Right lobe of liver (tissue), 4 donors: ENCODE measurements around the gene MAG.

Source experiments
- POLR2A ChIP-seq: fragments of 450-650 bp; IDR thresholded peaks from one replicate; pipeline ENCODE4 v1.6.1; 2017; ENCODE audit warnings: antibody characterized with exemption, mild to moderate bottlenecking
- TF ChIP-seq, protein P1 (sequence below), 4 donors: fragments of 200-600 bp in 3 of 4; fragments of 450-650 bp in 1 of 4; IDR thresholded peaks; one replicate each; pipeline versions ENCODE4 v1.5.1 to v1.8.0; 2016 to 2022; ENCODE audit warnings: antibody characterized with exemption in 4 of 4, mild to moderate bottlenecking in 2 of 4
- donor health status: DM: no; HTN: no; CAD: no.
- donor health status: DM: no; HTN: no; CAD: no.
- donor health status: DM: no; HTN: yes; CAD: no.

DNA sequence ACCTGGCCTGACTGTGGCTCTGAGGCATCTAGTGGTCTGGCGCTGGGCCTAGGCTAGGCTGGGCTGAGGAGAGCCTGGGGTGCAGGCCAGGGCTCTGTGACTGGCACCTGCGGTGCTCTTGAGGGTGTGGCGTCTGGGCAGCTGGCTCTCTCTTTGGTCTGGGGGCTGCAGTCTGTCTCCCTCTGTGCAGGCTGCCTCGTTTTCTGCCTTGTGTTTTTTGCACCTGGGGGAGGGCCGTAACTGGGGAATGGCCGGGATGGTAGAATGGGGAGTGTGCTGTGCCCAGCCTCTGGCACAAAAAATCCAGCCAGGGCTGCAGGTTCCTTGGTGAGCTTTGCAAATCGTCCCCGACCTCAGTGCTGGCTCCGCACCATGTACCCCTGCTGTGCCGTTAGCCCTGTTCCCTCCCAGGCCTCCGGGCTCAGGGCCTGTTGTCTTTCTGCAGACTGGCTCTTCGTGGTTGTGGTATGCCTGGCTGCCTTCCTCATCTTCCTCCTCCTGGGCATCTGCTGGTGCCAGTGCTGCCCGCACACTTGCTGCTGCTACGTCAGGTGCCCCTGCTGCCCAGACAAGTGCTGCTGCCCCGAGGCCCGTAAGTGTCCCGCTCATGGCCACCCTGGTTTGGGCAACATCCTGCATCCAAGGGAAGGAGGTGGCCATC lies 29.7 kb upstream of the MAG start:
- TF ChIP-seq, protein P1, sequence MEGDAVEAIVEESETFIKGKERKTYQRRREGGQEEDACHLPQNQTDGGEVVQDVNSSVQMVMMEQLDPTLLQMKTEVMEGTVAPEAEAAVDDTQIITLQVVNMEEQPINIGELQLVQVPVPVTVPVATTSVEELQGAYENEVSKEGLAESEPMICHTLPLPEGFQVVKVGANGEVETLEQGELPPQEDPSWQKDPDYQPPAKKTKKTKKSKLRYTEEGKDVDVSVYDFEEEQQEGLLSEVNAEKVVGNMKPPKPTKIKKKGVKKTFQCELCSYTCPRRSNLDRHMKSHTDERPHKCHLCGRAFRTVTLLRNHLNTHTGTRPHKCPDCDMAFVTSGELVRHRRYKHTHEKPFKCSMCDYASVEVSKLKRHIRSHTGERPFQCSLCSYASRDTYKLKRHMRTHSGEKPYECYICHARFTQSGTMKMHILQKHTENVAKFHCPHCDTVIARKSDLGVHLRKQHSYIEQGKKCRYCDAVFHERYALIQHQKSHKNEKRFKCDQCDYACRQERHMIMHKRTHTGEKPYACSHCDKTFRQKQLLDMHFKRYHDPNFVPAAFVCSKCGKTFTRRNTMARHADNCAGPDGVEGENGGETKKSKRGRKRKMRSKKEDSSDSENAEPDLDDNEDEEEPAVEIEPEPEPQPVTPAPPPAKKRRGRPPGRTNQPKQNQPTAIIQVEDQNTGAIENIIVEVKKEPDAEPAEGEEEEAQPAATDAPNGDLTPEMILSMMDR (IDR thresholded peaks at IDR 0.05) = no peak
- no peak for TF ChIP-seq POLR2A
